OCI-LY1 (cell line): Measurements from ENCODE around the gene EXOC3L1.

ENCODE experiments used
- H2AFZ ChIP-seq: fragments of 200-600 bp; sonication (generic), shearing (Covaris generic); 2 replicates; pipeline ENCODE4 v1.6.0; 2014; ENCODE audit warnings: antibody characterized with exemption, mild to moderate bottlenecking, low read length
- H3F3A ChIP-seq: fragments of 200-600 bp; sonication (generic), shearing (Covaris generic); 2 replicates; pipeline ENCODE4 v1.6.0; 2014; ENCODE audit warnings: mild to moderate bottlenecking, antibody characterized with exemption, low read length, moderate library complexity; ENCODE audit not compliant: insufficient read depth
- H3K27ac ChIP-seq: fragments of 200-600 bp; sonication (generic); 2 replicates; pipeline ENCODE4 v1.5.1; 2014; ENCODE audit warnings: low read length, mixed run types, mild to moderate bottlenecking, low read depth; ENCODE audit not compliant: poor library complexity, severe bottlenecking
- H3K27me3 ChIP-seq: fragments of 200-600 bp; sonication (generic); 2 replicates; pipeline ENCODE4 v1.6.0; 2014; ENCODE audit warnings: antibody characterized with exemption, mild to moderate bottlenecking, low read length, moderate library complexity; ENCODE audit not compliant: insufficient read depth
- H3K36me3 ChIP-seq: fragments of 200-600 bp; sonication (generic); 2 replicates; pipeline ENCODE4 v1.6.1; 2014; ENCODE audit warnings: mild to moderate bottlenecking, antibody characterized with exemption, low read length, moderate library complexity, mixed read lengths; ENCODE audit not compliant: insufficient read depth
- H3K4me1 ChIP-seq: fragments of 200-600 bp; sonication (generic); 2 replicates; pipeline ENCODE4 v1.5.1; 2014; ENCODE audit warnings: mild to moderate bottlenecking, low read length, moderate library complexity; ENCODE audit not compliant: insufficient read depth, severe bottlenecking
- H3K4me2 ChIP-seq: fragments of 200-600 bp; sonication (generic), shearing (Covaris generic); 2 replicates; pipeline ENCODE4 v1.6.1; 2014; ENCODE audit warnings: low read length
- H3K4me3 ChIP-seq: fragments of 200-600 bp; sonication (generic); 2 replicates; pipeline ENCODE4 v1.5.1; 2014; ENCODE audit warnings: low read length, low read depth, mild to moderate bottlenecking, mixed read lengths; ENCODE audit not compliant: poor library complexity, severe bottlenecking
- H3K79me2 ChIP-seq: fragments of 200-600 bp; shearing (Covaris generic); 2 replicates; pipeline ENCODE4 v1.6.1; 2016; ENCODE audit warnings: mixed run types, low read length, mixed read lengths; ENCODE audit not compliant: insufficient read depth
- H3K9ac ChIP-seq: fragments of 200-600 bp; sonication (generic), shearing (Covaris generic); 2 replicates; pipeline ENCODE4 v1.6.1; 2014; ENCODE audit warnings: mild to moderate bottlenecking, low read length, mixed read lengths
- H3K9me2 ChIP-seq: fragments of 200-600 bp; sonication (generic), shearing (Covaris generic); 2 replicates; pipeline ENCODE4 v1.6.1; 2014; ENCODE audit warnings: low read depth, mild to moderate bottlenecking, low read length, mixed read lengths
- H3K9me3 ChIP-seq: fragments of 200-600 bp; shearing (Covaris generic); 2 replicates; pipeline ENCODE4 v1.6.1; 2014; ENCODE audit warnings: low read length, mixed read lengths
- H4K20me1 ChIP-seq: fragments of 200-600 bp; sonication (generic), shearing (Covaris generic); 2 replicates; pipeline ENCODE4 v1.6.0; 2016; ENCODE audit warnings: mild to moderate bottlenecking, low read length; ENCODE audit not compliant: insufficient read depth
- EZH2 ChIP-seq: fragments of 200-600 bp; sonication (generic), shearing (Covaris generic); IDR thresholded peaks from 2 replicates; pipeline ENCODE4 v1.8.0; 2017; ENCODE audit warnings: borderline replicate concordance, mixed run types, mild to moderate bottlenecking, antibody characterized with exemption, low read length, moderate library complexity, mixed read lengths
- TF ChIP-seq, protein P1 (sequence below): fragments of 200-600 bp; sonication (generic), shearing (Covaris generic); IDR thresholded peaks from 2 replicates; pipeline ENCODE4 v1.5.1; 2017; ENCODE audit warnings: mild to moderate bottlenecking, antibody characterized with exemption, low read length, moderate library complexity, mixed read lengths

EXOC3L1 gene

DNA sequence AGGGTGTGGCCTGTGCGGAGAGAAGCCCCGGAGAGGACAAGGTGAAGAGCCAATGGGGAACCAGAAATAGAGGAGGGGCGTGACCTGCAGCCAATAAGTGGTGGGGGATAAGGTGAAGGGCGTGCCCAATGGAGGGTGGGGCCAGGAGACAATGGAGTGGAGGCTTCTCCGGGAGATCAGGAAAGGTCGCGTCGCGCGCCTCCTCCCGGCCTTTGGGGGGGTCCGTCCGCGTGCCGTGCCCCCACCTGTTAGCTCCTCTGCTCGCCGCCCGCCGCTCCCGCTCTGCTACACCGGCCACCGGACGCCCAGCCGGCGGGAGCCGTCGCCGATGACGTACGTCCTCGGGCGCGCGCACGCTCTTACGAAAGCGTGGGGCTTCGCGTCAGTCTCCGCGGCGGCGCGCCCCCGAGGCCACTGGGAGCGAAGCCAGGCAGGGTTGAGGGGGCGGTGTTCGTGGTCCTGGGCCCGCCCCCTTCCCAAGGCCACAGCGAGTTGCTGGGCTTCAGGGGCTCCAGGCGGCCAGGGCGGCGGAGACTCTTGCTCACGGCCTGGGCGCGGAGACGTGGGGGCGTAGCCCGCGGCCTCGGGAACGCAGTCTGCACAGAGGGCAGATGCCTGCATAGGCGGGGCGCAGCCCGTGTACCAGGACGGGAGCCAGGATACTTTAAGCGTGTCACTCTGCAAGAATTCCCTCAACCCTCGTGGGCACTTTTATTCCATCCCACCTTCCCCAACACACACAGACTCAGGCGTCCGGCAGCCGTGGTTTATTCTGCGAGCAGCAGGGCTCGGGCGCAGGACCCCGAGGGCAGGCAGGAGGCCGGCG lies 6.1 kb downstream of the EXOC3L1 start, which contains the start of gene MATCAP1:
MATCAP1 (minus strand) TSS at position 337 of the 826 bp plus-strand sequence. CDS start 3,353 bp downstream, outside the sequence.
- Histone ChIP-seq H3K27me3 (no peaks in the 10 kb centered on the region), H2AFZ (no peak within 1 kb of the TSS), H3F3A (no peaks in the 10 kb centered on the region), H3K4me1 (peaks cover 17% of the 10 kb centered on the region), H3K9me3 (no peaks in the 10 kb centered on the region), H3K9ac (peak within 1 kb of the TSS; percentile 68), H4K20me1 (no peaks in the 10 kb centered on the region), H3K36me3 (no peaks in the 10 kb centered on the region), H3K4me2 (peak within 1 kb of the TSS; percentile 82), H3K79me2 (no peaks in the 10 kb centered on the region), H3K4me3 (peak within 1 kb of the TSS; percentile 68), H3K27ac (peak within 1 kb of the TSS; percentile 4), H3K9me2 (no peaks in the 10 kb centered on the region)
- TF ChIP-seq, protein P1, sequence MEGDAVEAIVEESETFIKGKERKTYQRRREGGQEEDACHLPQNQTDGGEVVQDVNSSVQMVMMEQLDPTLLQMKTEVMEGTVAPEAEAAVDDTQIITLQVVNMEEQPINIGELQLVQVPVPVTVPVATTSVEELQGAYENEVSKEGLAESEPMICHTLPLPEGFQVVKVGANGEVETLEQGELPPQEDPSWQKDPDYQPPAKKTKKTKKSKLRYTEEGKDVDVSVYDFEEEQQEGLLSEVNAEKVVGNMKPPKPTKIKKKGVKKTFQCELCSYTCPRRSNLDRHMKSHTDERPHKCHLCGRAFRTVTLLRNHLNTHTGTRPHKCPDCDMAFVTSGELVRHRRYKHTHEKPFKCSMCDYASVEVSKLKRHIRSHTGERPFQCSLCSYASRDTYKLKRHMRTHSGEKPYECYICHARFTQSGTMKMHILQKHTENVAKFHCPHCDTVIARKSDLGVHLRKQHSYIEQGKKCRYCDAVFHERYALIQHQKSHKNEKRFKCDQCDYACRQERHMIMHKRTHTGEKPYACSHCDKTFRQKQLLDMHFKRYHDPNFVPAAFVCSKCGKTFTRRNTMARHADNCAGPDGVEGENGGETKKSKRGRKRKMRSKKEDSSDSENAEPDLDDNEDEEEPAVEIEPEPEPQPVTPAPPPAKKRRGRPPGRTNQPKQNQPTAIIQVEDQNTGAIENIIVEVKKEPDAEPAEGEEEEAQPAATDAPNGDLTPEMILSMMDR = no peak
- no peak for TF ChIP-seq EZH2

GRCh38 chr16:67183284-67183626 lies 6.7 kb downstream of the EXOC3L1 start:
- no peak overlapping the region for H3K27ac ChIP-seq
- H2AFZ ChIP-seq = no peak overlapping the region
- peak overlapping the region; percentile 68 for H3K9ac ChIP-seq

GRCh38 chr16:67182288-67182687 lies 7.6 kb downstream of the EXOC3L1 start:
- Histone ChIP-seq H3K4me1 (peaks cover 26% of the 10 kb centered on the region), H2AFZ (no peak overlapping the region), H3K9me2 (no peaks in the 10 kb centered on the region), H3K36me3 (no peaks in the 10 kb centered on the region), H3F3A (no peaks in the 10 kb centered on the region), H3K27ac (no peak overlapping the region), H3K9ac (no peak overlapping the region; the same call in 1 of the 2 replicates), H3K79me2 (no peaks in the 10 kb centered on the region), H3K27me3 (peaks cover 5% of the 10 kb centered on the region; the same call in 1 of the 2 replicates), H3K4me2 (peak overlapping the region; percentile 82), H3K4me3 (no peak overlapping the region), H4K20me1 (no peaks in the 10 kb centered on the region), H3K9me3 (no peaks in the 10 kb centered on the region)
- TF ChIP-seq, protein P1 = no peak
- TF ChIP-seq EZH2 = no peak

More at GRCh38 chr16:67183284-67183626, 6.7 kb downstream of the EXOC3L1 start:
- Histone ChIP-seq H3K9me2 (no peaks in the 10 kb centered on the region), H3K4me2 (peak overlapping the region; percentile 82), H3F3A (no peaks in the 10 kb centered on the region), H3K27me3 (no peaks in the 10 kb centered on the region), H3K4me1 (peaks cover 23% of the 10 kb centered on the region), H3K4me3 (peak overlapping the region; percentile 68), H3K36me3 (no peaks in the 10 kb centered on the region), H4K20me1 (no peaks in the 10 kb centered on the region), H3K9me3 (no peaks in the 10 kb centered on the region), H3K79me2 (no peaks in the 10 kb centered on the region)
- TF ChIP-seq, protein P1 = no peak
- TF ChIP-seq EZH2 = no peak
